ENCODE data around the gene MOB3B. TPM values are rescaled to one million over a fixed set of nuclear protein-coding genes. Genes with fewer than 3 reads are reported as not detected.

The MOB3B gene
- polyA plus RNA-seq, 2 of the 4 experiments (the other 2 are of a cell fraction) = 6.0 to 6.4 TPM

DNA sequence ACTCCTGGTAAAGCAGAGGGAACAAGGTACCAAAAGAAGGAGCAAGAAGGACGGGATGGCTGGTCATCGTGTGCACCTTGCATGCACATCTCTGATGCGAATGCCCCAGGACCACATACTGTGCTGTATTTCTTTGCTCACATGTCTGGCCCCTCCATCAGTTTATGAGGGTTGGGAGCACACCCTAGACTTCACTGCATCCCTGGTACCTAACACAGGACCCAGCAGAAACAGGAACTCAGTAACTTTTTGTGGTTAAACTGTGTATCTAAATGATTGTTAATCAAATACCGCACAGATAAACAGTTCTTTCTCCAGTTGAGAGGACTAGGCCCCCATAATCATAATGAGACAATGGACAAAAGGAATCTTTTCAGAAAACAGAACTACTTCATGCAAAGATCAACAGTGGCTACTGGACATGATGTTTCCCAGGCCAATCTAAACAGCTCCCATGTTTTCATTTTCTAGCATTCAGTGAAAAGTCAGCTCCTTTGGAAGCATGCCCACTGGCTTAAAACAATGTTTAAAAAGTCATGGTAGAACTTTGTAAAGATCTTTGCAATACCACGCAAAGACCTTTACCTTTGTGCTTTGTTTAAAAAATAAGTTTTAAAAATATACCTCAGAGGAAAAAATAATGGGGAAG is 61.0 kb downstream of the MOB3B start:
- TF ChIP-seq SREBF2 (IDR thresholded peaks at IDR 0.05) = no peak
- TF ChIP-seq MAZ (IDR thresholded peaks at IDR 0.05; ENCODE audit: borderline replicate concordance, low read depth, low read length) = no peak
- TF ChIP-seq SMC3 (IDR thresholded peaks at IDR 0.05) = no peak
- no peak for TF ChIP-seq RNF2 (IDR thresholded peaks at IDR 0.05; ENCODE audit: borderline replicate concordance, low read depth)
- TF ChIP-seq HDAC2 (IDR thresholded peaks at IDR 0.05) = no peak
- no peak for TF ChIP-seq EHF (CRISPR knock-in tag; IDR thresholded peaks at IDR 0.05)
- no peak for TF ChIP-seq ESRRA (IDR thresholded peaks at IDR 0.05; ENCODE audit: borderline replicate concordance, low read length)
- TF ChIP-seq PBX3 (IDR thresholded peaks at IDR 0.05) = no peak
- TF ChIP-seq NPAS2 (CRISPR knock-in tag; IDR thresholded peaks at IDR 0.05; ENCODE audit: borderline replicate concordance) = no peak
- no peak for TF ChIP-seq FOXS1 (CRISPR knock-in tag; IDR thresholded peaks at IDR 0.05)
- TF ChIP-seq TP53 (CRISPR knock-in tag; IDR thresholded peaks at IDR 0.05) = no peak
- TF ChIP-seq EHMT2 (IDR thresholded peaks at IDR 0.05; ENCODE audit: low read depth) = no peak
- DNase-seq (ENCODE audit: low read depth in 1 of 2, low spot score in 1 of 2) (no peak), FAIRE-seq (no peak), ATAC-seq (no peak)
- no peak overlapping the region for H3K27ac ChIP-seq
- ChIA-PET POLR2A (no interaction called here), CTCF (interaction anchor here (1.1 kb wide), 1 partner anchor 17 kb away, joined by 3 read pairs; no protein-coding TSS in a partner anchor)
- no peak overlapping the region for H3K4me2 ChIP-seq
- H3K4me1 ChIP-seq = no peaks in the 10 kb centered on the region
- no peak overlapping the region for H3K4me3 ChIP-seq
- H3K9me3 ChIP-seq = no peaks in the 10 kb centered on the region
- 81% methylated on average over 5 of the region's 5 CpGs for WGBS (ENCODE audit: missing lambda C conversion rate)

DNA sequence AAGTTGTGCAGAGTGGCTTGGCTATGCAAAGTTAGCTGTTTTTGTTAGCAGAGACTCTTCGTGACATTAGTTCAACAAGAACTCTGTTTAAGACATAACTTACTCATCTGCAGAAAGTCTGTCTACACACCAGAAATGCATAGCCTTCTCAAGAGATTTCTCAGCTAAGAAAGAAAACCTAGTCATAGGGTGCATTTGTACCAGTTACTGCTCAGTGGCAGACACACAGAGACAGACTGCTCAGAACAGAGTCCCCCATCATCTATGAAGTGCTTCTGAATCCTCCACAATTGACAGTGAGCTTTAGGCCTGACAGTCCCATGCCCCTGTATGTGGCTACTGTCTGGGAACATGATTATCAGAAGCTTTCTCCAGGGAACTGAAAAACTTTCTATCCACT is 61.6 kb downstream of the MOB3B start:
- H3K4me1 ChIP-seq = peaks cover 4% of the 10 kb centered on the region; the same call in 2 of the 3 replicates
- no peak overlapping the region for H3K4me3 ChIP-seq
- WGBS (ENCODE audit: missing lambda C conversion rate) = 82% methylated on average over 1 of the region's 1 CpG
- DNase-seq (ENCODE audit: low read depth in 1 of 2, low spot score in 1 of 2) (no peak), FAIRE-seq (no peak), ATAC-seq (no peak)
- H3K4me2 ChIP-seq = no peak overlapping the region
- H3K9me3 ChIP-seq = no peaks in the 10 kb centered on the region
- ChIA-PET CTCF (interaction anchor here (0.5 kb wide), 1 partner anchor 22 kb away, joined by 4 read pairs; no protein-coding TSS in a partner anchor), POLR2A (no interaction called here)
- H3K27ac ChIP-seq = no peak overlapping the region
- TF ChIP-seq MAFK (IDR thresholded peaks at IDR 0.05; ENCODE audit: partially characterized antibody) (no peak), HEYL (CRISPR knock-in tag; IDR thresholded peaks at IDR 0.05) (no peak), CBX2 (IDR thresholded peaks at IDR 0.05; ENCODE audit: borderline replicate concordance, low read depth) (no peak), GATA3 (IDR thresholded peaks at IDR 0.05; ENCODE audit: borderline replicate concordance) (no peak), TP53 (CRISPR knock-in tag; IDR thresholded peaks at IDR 0.05) (no peak), ATOH8 (CRISPR knock-in tag; IDR thresholded peaks at IDR 0.05; ENCODE audit: low read depth) (no peak), HOXB5 (CRISPR knock-in tag; IDR thresholded peaks at IDR 0.05) (no peak), HOXA7 (CRISPR knock-in tag; IDR thresholded peaks at IDR 0.05) (no peak), PBX3 (IDR thresholded peaks at IDR 0.05) (no peak), EHF (CRISPR knock-in tag; IDR thresholded peaks at IDR 0.05) (no peak), RAD21 (conservative IDR thresholded peaks at IDR 0.05 in 1 of 2, IDR thresholded peaks at IDR 0.05 in 1 of 2) (no peak), ZSCAN20 (CRISPR knock-in tag; IDR thresholded peaks at IDR 0.05) (no peak), REST (IDR thresholded peaks at IDR 0.05) (no peak), POLR2AphosphoS2 (conservative IDR thresholded peaks at IDR 0.05; ENCODE audit: low read length) (no peak)
- TF ChIP-seq, protein P1, sequence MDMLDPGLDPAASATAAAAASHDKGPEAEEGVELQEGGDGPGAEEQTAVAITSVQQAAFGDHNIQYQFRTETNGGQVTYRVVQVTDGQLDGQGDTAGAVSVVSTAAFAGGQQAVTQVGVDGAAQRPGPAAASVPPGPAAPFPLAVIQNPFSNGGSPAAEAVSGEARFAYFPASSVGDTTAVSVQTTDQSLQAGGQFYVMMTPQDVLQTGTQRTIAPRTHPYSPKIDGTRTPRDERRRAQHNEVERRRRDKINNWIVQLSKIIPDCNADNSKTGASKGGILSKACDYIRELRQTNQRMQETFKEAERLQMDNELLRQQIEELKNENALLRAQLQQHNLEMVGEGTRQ (IDR thresholded peaks at IDR 0.05) = no peak
